Naive B cell (primary cell): Measurements from ENCODE around the gene TXNRD2. TPM values are rescaled to one million over a fixed set of nuclear protein-coding genes. Genes with fewer than 3 reads are reported as not detected.

Source experiments
- ATAC-seq, 2 donors: fragments of 150-1000 bp; cut with Tn5 transposase; 2 replicates each; pipeline ENCODE4 v1.10.0; 2021; ENCODE audit warnings: low read depth in 2 of 2, mild to moderate bottlenecking in 2 of 2, moderate library complexity in 2 of 2
- DNase-seq: peaks from one replicate; pipeline ENCODE4 v3.0.0; 2022
- H3K27ac Mint-ChIP-seq, 6 donors: one replicate each; pipeline ENCODE4 v1.8.0; 2020 to 2022; ENCODE audit warnings: mild to moderate bottlenecking in 6 of 6, mixed read lengths in 6 of 6, moderate library complexity in 5 of 6, inconsistent platforms in 2 of 6
- H3K27me3 Mint-ChIP-seq, 3 donors: one replicate each; pipeline ENCODE4 v1.8.0; 2021 to 2022; ENCODE audit warnings: mixed read lengths in 3 of 3, mild to moderate bottlenecking in 1 of 3
- H3K36me3 Mint-ChIP-seq, 2 donors: one replicate each; pipeline ENCODE4 v1.8.0; 2020 to 2022; ENCODE audit warnings: mixed read lengths in 2 of 2, inconsistent platforms in 1 of 2, mild to moderate bottlenecking in 1 of 2
- H3K4me1 Mint-ChIP-seq, 3 donors: one replicate each; pipeline ENCODE4 v1.8.0; 2020 to 2022; ENCODE audit warnings: mixed read lengths in 3 of 3, inconsistent platforms in 1 of 3, mild to moderate bottlenecking in 1 of 3, moderate library complexity in 1 of 3
- H3K4me3 Mint-ChIP-seq, 8 donors: one replicate each; pipeline ENCODE4 v1.8.0; 2020 to 2022; ENCODE audit warnings: mild to moderate bottlenecking in 8 of 8, mixed read lengths in 8 of 8, moderate library complexity in 8 of 8, inconsistent platforms in 2 of 8
- H3K9me3 Mint-ChIP-seq, 7 donors: one replicate each; pipeline ENCODE4 v1.8.0; 2020 to 2022; ENCODE audit warnings: mixed read lengths in 7 of 7, mild to moderate bottlenecking in 5 of 7, inconsistent platforms in 2 of 7, moderate library complexity in 1 of 7
- polyA plus RNA-seq, 6 donors: library from polyadenylated mRNA; unstranded; fragments of 300-500 nt; fragmentation: Illumina TruSeq; gene quantifications; one replicate each; pipeline ENCODE4 v1.2.3, GENCODE V29; 2021; ENCODE audit warnings: low read depth in 6 of 6

Gene TXNRD2
- polyA plus RNA-seq, 6 donors from 2014 or later: 8.1 to 14.7 (median 10.1) TPM

DNA sequence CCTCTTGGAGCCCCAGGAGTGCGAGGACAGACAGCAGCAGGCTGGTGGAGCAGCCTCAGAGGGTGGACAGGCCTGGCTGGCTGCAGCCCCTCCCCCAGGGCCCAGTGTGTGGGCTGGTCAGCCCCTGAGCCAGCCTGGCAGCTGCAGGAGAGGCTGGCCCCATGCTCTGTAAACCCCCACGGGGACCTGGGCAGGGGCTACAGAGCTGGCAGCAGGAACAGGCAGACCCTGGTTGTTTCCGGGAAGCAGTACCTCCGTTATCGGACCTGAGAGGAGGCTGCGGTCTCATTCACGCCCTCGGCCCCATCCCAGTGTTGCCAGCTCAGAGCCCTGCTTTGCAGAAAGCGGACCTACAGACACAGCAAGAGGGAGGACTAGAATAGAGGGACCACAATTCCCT, 38.6 kb downstream of the TXNRD2 start:
- peaks cover 4 to 6% of the 10 kb centered on the region in 2 donors for H3K36me3 Mint-ChIP-seq
- ATAC-seq (no peak), DNase-seq (no peak)
- no peak overlapping the region for H3K27ac Mint-ChIP-seq
- H3K4me1 Mint-ChIP-seq: no peaks in the 10 kb centered on the region
- H3K9me3 Mint-ChIP-seq: no peaks in the 10 kb centered on the region
- H3K4me3 Mint-ChIP-seq: no peak overlapping the region
- H3K27me3 Mint-ChIP-seq: no peaks in the 10 kb centered on the region

- ATAC-seq: no peak
- no peak overlapping the region for H3K27ac Mint-ChIP-seq
- DNase-seq: no peak
- no peaks in the 10 kb centered on the region for H3K27me3 Mint-ChIP-seq
- no peak overlapping the region for H3K4me3 Mint-ChIP-seq
- H3K36me3 Mint-ChIP-seq: peaks cover 6% of the 10 kb centered on the region in 2 donors
- no peaks in the 10 kb centered on the region for H3K4me1 Mint-ChIP-seq
- H3K9me3 Mint-ChIP-seq: no peaks in the 10 kb centered on the region
Observed at GRCh38 chr22:19902245-19902715, 39.3 kb downstream of the TXNRD2 start.

- DNase-seq (no peak), ATAC-seq (no peak)
- H3K4me3 Mint-ChIP-seq: no peak overlapping the region
- peak overlapping the region in 1 of 6 donors; percentile 63 for H3K27ac Mint-ChIP-seq
- H3K36me3 Mint-ChIP-seq: peaks cover 6 to 7% of the 10 kb centered on the region in 2 donors
- H3K9me3 Mint-ChIP-seq: no peaks in the 10 kb centered on the region
- no peaks in the 10 kb centered on the region for H3K4me1 Mint-ChIP-seq
- no peaks in the 10 kb centered on the region for H3K27me3 Mint-ChIP-seq
Observed at GRCh38 chr22:19901577-19902244, 39.9 kb downstream of the TXNRD2 start.

DNA sequence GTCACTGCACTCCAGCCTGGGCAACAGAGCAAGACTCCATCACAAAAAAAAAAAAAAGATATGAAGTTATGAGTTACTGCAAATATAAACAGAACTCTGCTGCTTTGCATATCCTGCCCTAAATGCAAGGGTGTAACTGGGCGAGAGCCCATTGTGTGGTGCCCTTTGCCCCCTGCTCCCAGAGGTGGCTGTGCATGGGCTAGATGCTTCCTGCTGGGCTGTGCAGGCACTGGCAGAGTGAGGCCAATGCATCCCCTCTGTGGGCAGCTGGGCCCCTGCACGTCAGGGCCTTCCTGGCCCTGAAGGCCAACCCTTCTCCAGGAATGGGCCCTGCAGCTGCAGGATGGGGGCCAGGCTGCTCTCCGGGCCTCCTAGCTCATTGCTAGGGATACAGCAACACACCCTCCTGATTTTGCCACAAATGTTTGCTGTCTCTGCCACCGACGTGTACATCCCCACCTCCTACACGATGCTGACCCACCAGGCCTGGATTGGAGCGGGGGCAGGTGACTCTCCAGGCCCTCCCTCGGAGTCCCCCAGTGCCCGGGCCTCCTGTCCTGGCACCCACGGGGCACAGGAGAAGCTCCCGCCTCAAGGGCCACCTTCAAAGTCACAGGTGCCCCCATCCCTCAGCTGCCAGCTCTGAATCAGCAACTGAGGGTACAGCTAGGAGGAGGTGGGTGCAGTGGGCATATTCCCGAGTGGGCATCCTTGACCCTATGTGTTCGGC, 40.7 kb downstream of the TXNRD2 start:
- Mint-ChIP-seq H3K27me3 (no peaks in the 10 kb centered on the region), H3K4me3 (no peak overlapping the region), H3K9me3 (no peaks in the 10 kb centered on the region), H3K36me3 (peaks cover 6 to 7% of the 10 kb centered on the region in 2 donors), H3K27ac (no peak overlapping the region), H3K4me1 (no peaks in the 10 kb centered on the region)
- no peak for DNase-seq
- ATAC-seq: no peak

- no peak for DNase-seq
- H3K27me3 Mint-ChIP-seq: no peaks in the 10 kb centered on the region
- no peak overlapping the region for H3K4me3 Mint-ChIP-seq
- H3K9me3 Mint-ChIP-seq: no peaks in the 10 kb centered on the region
- no peak for ATAC-seq
- H3K36me3 Mint-ChIP-seq: peaks cover 6 to 7% of the 10 kb centered on the region in 2 donors
- peaks cover 0 to 3% (median 0%) of the 10 kb centered on the region in 3 donors for H3K4me1 Mint-ChIP-seq
- H3K27ac Mint-ChIP-seq: peak overlapping the region in 1 of 6 donors; percentile 39
Observed at GRCh38 chr22:19898831-19899567, 42.6 kb downstream of the TXNRD2 start.

GRCh38 chr22:19898145-19898544, 43.5 kb downstream of the TXNRD2 start:
- Mint-ChIP-seq H3K27ac (no peak overlapping the region), H3K36me3 (peaks cover 6 to 7% of the 10 kb centered on the region in 2 donors), H3K4me3 (no peak overlapping the region), H3K4me1 (peaks cover 0 to 9% (median 0%) of the 10 kb centered on the region in 3 donors), H3K9me3 (no peaks in the 10 kb centered on the region), H3K27me3 (no peaks in the 10 kb centered on the region)
- ATAC-seq (no peak), DNase-seq (no peak)

DNA sequence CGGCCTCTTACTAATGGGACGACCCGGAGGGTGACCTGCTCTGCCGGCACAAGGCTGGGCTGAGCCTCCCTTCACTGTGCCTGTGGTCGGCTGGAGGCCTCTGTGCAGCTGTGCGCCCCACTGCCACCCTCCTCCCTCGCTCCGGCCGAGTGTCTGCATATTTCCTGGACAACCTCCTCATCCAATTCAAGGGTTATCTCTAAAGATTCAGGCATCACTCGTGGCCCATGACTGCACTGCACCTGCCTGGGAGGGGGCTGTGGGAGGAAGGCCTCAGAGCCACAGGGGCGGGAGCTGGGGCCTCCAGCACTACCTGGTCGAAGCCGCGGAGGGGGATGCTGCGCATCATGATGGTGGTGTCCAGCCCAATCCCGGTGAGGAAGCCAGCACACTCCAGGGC, 43.9 kb downstream of the TXNRD2 start:
- ATAC-seq (no peak), DNase-seq (no peak)
- H3K27ac Mint-ChIP-seq: no peak overlapping the region
- H3K4me3 Mint-ChIP-seq: no peak overlapping the region
- H3K4me1 Mint-ChIP-seq: peaks cover 0 to 13% (median 3%) of the 10 kb centered on the region in 3 donors
- no peaks in the 10 kb centered on the region for H3K27me3 Mint-ChIP-seq
- no peaks in the 10 kb centered on the region for H3K9me3 Mint-ChIP-seq
- H3K36me3 Mint-ChIP-seq: peaks cover 6 to 7% of the 10 kb centered on the region in 2 donors

GRCh38 chr22:19896665-19897355, 44.8 kb downstream of the TXNRD2 start:
- peaks cover 1 to 22% (median 10%) of the 10 kb centered on the region in 3 donors for H3K4me1 Mint-ChIP-seq
- peak overlapping the region in 1 of 6 donors; percentile 32 for H3K27ac Mint-ChIP-seq
- DNase-seq (no peak), ATAC-seq (no peak)
- H3K36me3 Mint-ChIP-seq: peaks cover 6 to 7% of the 10 kb centered on the region in 2 donors
- no peak overlapping the region for H3K4me3 Mint-ChIP-seq
- H3K9me3 Mint-ChIP-seq: no peaks in the 10 kb centered on the region
- no peaks in the 10 kb centered on the region for H3K27me3 Mint-ChIP-seq

GRCh38 chr22:19895160-19895849, 46.3 kb downstream of the TXNRD2 start:
- no peak overlapping the region for H3K4me3 Mint-ChIP-seq
- peaks cover 15 to 35% (median 21%) of the 10 kb centered on the region in 3 donors for H3K4me1 Mint-ChIP-seq
- H3K27me3 Mint-ChIP-seq: no peaks in the 10 kb centered on the region
- H3K36me3 Mint-ChIP-seq: peaks cover 3 to 6% of the 10 kb centered on the region in 2 donors
- no peak overlapping the region for H3K27ac Mint-ChIP-seq
- no peaks in the 10 kb centered on the region for H3K9me3 Mint-ChIP-seq
- no peak for ATAC-seq
- no peak for DNase-seq

GRCh38 chr22:19893363-19893762, 48.3 kb downstream of the TXNRD2 start:
- Mint-ChIP-seq H3K4me1 (peaks cover 15 to 35% (median 26%) of the 10 kb centered on the region in 3 donors), H3K27ac (no peak overlapping the region), H3K36me3 (peaks cover 0 to 3% of the 10 kb centered on the region in 2 donors)

GRCh38 chr22:19892925-19893324, 48.7 kb downstream of the TXNRD2 start:
- no peak for ATAC-seq
- H3K27ac Mint-ChIP-seq: peak overlapping the region in 1 of 6 donors; percentile 89
- H3K27me3 Mint-ChIP-seq: no peaks in the 10 kb centered on the region
- peaks cover 0 to 3% of the 10 kb centered on the region in 2 donors for H3K36me3 Mint-ChIP-seq
- H3K4me3 Mint-ChIP-seq: peak overlapping the region in 3 of 8 donors; percentile 36 to 56 (median 53)
- no peak for DNase-seq
- H3K4me1 Mint-ChIP-seq: peaks cover 15 to 35% (median 28%) of the 10 kb centered on the region in 3 donors
- no peaks in the 10 kb centered on the region for H3K9me3 Mint-ChIP-seq

More at GRCh38 chr22:19893363-19893762, 48.3 kb downstream of the TXNRD2 start:
- DNase-seq (no peak), ATAC-seq (no peak)
- Mint-ChIP-seq H3K9me3 (no peaks in the 10 kb centered on the region), H3K4me3 (no peak overlapping the region), H3K27me3 (no peaks in the 10 kb centered on the region)

DNA sequence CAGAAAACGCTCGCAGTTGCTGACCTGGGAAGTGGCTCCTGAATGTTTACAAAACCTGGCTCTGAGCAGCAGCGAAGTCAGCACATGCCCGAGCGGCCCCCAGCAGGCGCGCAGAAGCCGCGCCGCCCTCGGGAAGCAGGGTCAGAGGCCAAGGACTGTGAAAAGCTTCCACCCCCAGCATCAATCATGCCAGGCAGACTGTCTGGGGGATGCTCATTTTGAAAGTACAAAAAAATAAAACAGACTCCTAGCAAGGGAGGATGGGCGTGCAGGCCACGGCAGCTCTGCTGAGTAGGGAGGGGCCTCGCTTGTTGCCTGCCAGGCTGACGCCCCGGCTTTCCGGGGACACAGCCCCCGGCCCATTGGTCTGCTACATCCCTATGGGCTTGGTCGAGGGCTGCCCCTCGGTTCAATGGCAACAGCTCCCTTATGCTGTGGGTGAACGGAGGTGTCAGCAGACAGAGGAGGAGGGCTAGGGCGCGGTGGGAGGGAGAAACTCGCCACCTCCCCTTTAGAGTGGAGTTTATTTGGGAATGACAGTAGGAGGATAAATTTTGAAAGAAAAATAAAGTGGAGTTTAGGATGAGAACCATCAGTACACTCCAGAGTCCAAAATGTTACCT, 49.2 kb downstream of the TXNRD2 start:
- Mint-ChIP-seq H3K4me1 (peaks cover 17 to 35% (median 32%) of the 10 kb centered on the region in 3 donors), H3K9me3 (no peaks in the 10 kb centered on the region), H3K27me3 (no peaks in the 10 kb centered on the region), H3K4me3 (peak overlapping the region; percentile 79 to 93 (median 88)), H3K36me3 (peaks cover 0 to 2% of the 10 kb centered on the region in 2 donors), H3K27ac (peak overlapping the region in 4 of 6 donors; percentile 66 to 78 (median 75))
- DNase-seq: no peak
- peak in 1 of 2 donors; percentile 4 for ATAC-seq
